ENCODE results near the gene OR1A1.
"Not testable (repeated sequence)": the region's sequence is repeated elsewhere in the genome, so short reads cannot be mapped to it uniquely, and the experiment has no call there.

OR1A1 gene, protein sequence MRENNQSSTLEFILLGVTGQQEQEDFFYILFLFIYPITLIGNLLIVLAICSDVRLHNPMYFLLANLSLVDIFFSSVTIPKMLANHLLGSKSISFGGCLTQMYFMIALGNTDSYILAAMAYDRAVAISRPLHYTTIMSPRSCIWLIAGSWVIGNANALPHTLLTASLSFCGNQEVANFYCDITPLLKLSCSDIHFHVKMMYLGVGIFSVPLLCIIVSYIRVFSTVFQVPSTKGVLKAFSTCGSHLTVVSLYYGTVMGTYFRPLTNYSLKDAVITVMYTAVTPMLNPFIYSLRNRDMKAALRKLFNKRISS

DNA sequence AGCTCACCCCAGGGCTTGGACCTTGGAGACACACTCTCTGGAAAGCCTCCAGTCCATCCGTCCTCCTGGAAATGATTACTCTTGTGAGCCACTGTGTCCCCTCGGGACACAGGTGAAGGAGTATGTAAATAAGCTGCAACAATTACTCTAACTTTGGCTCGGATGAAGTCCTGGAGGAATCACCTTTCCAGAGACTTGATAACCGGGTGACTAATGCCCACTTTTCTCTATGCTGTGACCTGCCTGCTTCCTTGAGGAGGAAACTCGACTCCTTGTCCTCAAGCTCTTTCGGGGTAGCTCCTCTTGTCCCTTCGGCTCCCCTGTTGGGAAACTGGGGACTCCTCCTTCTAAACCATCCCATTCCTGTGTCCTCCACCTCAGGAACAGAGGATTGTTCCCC lies at the start of gene OR1A1:
OR1A1 (plus strand) TSS at position 301 of the 400 bp plus-strand sequence. CDS start 7,954 bp downstream, outside the sequence.
- H3K36me3 ChIP-seq (ENCODE audit: insufficient read depth, low read depth, low read length): no peaks in the 10 kb centered on the region
- H3K9me3 ChIP-seq (ENCODE audit: insufficient read depth, low read depth, low read length): 0 out of 2 replicates have a peak, but pooled peaks cover 5% of the 10 kb centered on the region
- H3K4me3 ChIP-seq (ENCODE audit: low read length): no peak within 1 kb of the TSS
- H3K9ac ChIP-seq (ENCODE audit: low read depth, low read length): no peak within 1 kb of the TSS
- H3K27me3 ChIP-seq (ENCODE audit: insufficient read depth, low read length): no peaks in the 10 kb centered on the region
- H3K4me1 ChIP-seq (ENCODE audit: insufficient read depth, low read length): no peaks in the 10 kb centered on the region
- no peak within 1 kb of the TSS for H3K27ac ChIP-seq (ENCODE audit: low read length)

DNA sequence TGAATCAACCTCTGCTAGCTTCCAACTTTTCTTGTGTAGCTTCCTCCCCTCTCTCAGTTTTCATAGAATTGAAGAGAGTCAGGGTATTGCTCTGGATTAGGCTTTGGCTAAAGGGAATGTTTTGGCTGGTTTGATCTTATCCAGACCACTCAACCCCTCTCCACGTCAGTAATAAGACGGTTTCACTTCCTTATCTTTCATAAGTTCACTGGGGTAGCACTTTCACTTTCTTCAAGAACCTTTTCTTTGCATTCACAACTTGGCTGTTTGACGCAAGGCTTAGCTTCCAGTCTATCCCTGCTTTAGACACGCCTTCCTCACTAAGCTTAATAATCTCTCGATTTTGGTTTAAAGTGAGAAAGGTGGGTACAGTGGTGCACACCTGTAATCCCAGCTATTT lies 39.9 kb upstream of the OR1A1 start:
- H3K9ac ChIP-seq (ENCODE audit: low read depth, low read length): no peak overlapping the region
- no peak overlapping the region for H3K27ac ChIP-seq (ENCODE audit: low read length)
- no peaks in the 10 kb centered on the region for H3K27me3 ChIP-seq (ENCODE audit: insufficient read depth, low read length)

DNA sequence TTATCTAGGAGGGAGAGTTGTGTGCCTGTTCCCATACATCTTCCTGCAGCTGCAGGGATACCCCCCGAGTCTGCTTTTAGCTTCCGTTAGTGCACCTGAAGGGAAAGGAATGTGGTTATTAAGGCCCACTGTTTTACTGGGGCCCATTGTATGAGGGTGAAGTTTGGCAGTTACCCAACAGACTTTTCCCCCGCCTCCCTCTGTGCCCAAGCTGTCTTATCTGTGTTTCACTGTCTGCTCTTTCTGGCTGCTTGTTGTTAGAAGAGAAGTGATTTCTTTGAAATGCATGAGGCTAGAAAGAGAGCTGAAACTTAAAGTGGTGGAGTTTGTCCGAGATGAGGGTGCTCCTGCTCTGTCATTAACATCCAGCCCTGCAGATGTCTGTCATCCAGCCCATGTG lies 17.5 kb upstream of the OR1A1 start:
- no peaks in the 10 kb centered on the region for H3K27me3 ChIP-seq (ENCODE audit: insufficient read depth, low read length)
- no peaks in the 10 kb centered on the region for H3K4me1 ChIP-seq (ENCODE audit: insufficient read depth, low read length)
- H3K36me3 ChIP-seq (ENCODE audit: insufficient read depth, low read depth, low read length): no peaks in the 10 kb centered on the region
- H3K4me3 ChIP-seq (ENCODE audit: low read length): no peak overlapping the region
- H3K9ac ChIP-seq (ENCODE audit: low read depth, low read length): no peak overlapping the region
- H3K9me3 ChIP-seq (ENCODE audit: insufficient read depth, low read depth, low read length): no peaks in the 10 kb centered on the region
- H3K27ac ChIP-seq (ENCODE audit: low read length): no peak overlapping the region

More for the DNA sequence above, 39.9 kb upstream of the OR1A1 start:
- Histone ChIP-seq H3K9me3 (ENCODE audit: insufficient read depth, low read depth, low read length) (peaks cover 16% of the 10 kb centered on the region), H3K4me1 (ENCODE audit: insufficient read depth, low read length) (no peaks in the 10 kb centered on the region; the same call in 1 of the 2 replicates), H3K4me3 (ENCODE audit: low read length) (no peak overlapping the region), H3K36me3 (ENCODE audit: insufficient read depth, low read depth, low read length) (no peaks in the 10 kb centered on the region)

DNA sequence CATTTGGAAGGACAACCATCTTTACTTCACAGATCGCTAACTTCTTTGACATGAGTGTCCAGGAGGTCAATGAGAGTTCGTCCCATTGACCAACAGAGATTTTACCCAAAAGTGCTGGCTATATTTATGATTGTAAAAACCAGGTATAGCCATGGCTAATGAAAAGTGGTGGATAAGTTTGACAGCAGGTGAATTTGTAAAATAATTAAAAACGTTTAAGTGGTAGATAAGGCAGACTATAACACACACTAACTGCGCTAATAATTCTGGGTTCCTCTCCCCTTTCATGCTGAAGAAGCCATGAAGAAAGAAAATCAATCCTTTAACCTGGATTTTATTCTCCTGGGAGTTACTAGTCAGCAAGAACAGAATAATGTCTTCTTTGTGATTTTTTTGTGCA lies 10.2 kb upstream of the OR1A1 start, which contains the start of gene OR1A2:
OR1A2 (plus strand) TSS at position 301 of the 400 bp plus-strand sequence; CDS start at position 301, 0 bp downstream.
- H3K36me3 ChIP-seq (ENCODE audit: insufficient read depth, low read depth, low read length): no peaks in the 10 kb centered on the region
- H3K27me3 ChIP-seq (ENCODE audit: insufficient read depth, low read length): no peaks in the 10 kb centered on the region

DNA sequence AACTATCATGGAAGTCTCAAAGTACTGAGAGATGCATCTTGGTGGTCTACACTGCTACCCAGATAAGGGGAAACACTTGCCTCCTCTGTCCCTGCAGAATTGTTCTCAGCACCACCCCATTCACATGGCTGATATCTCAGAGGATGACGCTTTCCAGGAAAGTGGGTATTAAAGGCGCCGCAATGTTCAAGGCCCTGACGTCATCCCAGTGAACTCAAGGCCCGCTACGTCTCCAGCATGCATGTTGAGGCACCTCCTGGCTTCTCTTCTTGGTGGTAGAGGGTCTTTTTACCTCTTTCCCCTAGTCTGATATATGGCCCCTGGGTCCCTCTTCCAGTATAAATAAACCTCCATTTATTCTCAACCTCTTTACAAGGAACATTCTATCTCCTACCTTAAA lies 1.0 kb downstream of the OR1A1 start:
- no peak overlapping the region for H3K4me3 ChIP-seq (ENCODE audit: low read length)
- no peaks in the 10 kb centered on the region for H3K27me3 ChIP-seq (ENCODE audit: insufficient read depth, low read length)
- no peak overlapping the region for H3K27ac ChIP-seq (ENCODE audit: low read length)
- H3K36me3 ChIP-seq (ENCODE audit: insufficient read depth, low read depth, low read length): no peaks in the 10 kb centered on the region
- H3K9ac ChIP-seq (ENCODE audit: low read depth, low read length): no peak overlapping the region
- no peaks in the 10 kb centered on the region for H3K9me3 ChIP-seq (ENCODE audit: insufficient read depth, low read depth, low read length)
- no peaks in the 10 kb centered on the region for H3K4me1 ChIP-seq (ENCODE audit: insufficient read depth, low read length)

More for the DNA sequence above, 10.2 kb upstream of the OR1A1 start, which contains the start of gene OR1A2:
- H3K9me3 ChIP-seq (ENCODE audit: insufficient read depth, low read depth, low read length): peaks cover 8% of the 10 kb centered on the region; the same call in 1 of the 2 replicates
- H3K9ac ChIP-seq (ENCODE audit: low read depth, low read length): no peak within 1 kb of the TSS
- H3K4me1 ChIP-seq (ENCODE audit: insufficient read depth, low read length): no peaks in the 10 kb centered on the region
- H3K27ac ChIP-seq (ENCODE audit: low read length): no peak within 1 kb of the TSS
- no peak within 1 kb of the TSS for H3K4me3 ChIP-seq (ENCODE audit: low read length)

DNA sequence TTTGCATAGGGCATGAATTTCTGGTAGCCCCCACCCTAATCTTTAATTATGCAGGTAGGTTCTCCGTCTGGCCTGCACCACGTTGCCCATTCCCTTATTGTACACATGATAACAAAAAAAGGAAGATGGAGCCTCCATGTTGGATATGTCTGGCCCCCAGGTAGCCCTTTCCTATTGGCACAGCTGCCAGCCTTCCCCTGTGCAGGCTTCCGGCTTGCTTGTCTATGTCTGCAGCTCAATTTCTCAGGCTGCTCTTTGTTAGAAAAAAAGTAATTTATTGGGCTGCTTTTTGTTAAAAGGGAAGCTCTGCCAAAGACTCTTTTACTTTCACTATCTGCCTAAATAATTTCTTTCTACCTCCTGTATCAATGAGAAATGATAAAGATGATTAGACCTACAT lies 5.5 kb downstream of the OR1A1 start:
- no peak overlapping the region for H3K27ac ChIP-seq (ENCODE audit: low read length)
- no peak overlapping the region for H3K4me3 ChIP-seq (ENCODE audit: low read length)
- H3K4me1 ChIP-seq (ENCODE audit: insufficient read depth, low read length): no peaks in the 10 kb centered on the region
- H3K9me3 ChIP-seq (ENCODE audit: insufficient read depth, low read depth, low read length): no peaks in the 10 kb centered on the region; the same call in 1 of the 2 replicates
- no peaks in the 10 kb centered on the region for H3K36me3 ChIP-seq (ENCODE audit: insufficient read depth, low read depth, low read length)
- H3K27me3 ChIP-seq (ENCODE audit: insufficient read depth, low read length): no peaks in the 10 kb centered on the region
- no peak overlapping the region for H3K9ac ChIP-seq (ENCODE audit: low read depth, low read length)

DNA sequence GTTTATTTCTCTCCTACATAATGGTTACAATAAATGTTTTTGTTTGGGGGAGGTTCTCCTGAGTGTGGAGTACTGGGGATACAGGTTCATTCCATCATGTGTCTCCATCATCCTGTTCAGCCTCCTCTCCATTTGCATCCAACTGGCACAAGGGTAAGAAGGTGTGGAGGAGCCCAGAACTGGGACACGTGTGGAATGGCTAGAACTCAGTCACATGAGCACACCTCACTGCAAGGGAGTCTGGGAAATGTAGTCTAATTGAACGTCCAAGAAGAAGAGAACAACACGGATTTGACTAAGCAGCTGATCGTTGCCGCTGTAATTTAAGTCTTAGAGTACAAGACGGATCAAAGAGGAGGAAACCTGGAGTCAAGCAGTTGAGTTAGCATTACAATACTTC lies 6.1 kb downstream of the OR1A1 start:
- Histone ChIP-seq H3K4me3 (ENCODE audit: low read length) (no peak overlapping the region), H3K27me3 (ENCODE audit: insufficient read depth, low read length) (no peaks in the 10 kb centered on the region), H3K9me3 (ENCODE audit: insufficient read depth, low read depth, low read length) (no peaks in the 10 kb centered on the region; the same call in 1 of the 2 replicates), H3K27ac (ENCODE audit: low read length) (no peak overlapping the region), H3K36me3 (ENCODE audit: insufficient read depth, low read depth, low read length) (no peaks in the 10 kb centered on the region), H3K9ac (ENCODE audit: low read depth, low read length) (no peak overlapping the region), H3K4me1 (ENCODE audit: insufficient read depth, low read length) (no peaks in the 10 kb centered on the region)

DNA sequence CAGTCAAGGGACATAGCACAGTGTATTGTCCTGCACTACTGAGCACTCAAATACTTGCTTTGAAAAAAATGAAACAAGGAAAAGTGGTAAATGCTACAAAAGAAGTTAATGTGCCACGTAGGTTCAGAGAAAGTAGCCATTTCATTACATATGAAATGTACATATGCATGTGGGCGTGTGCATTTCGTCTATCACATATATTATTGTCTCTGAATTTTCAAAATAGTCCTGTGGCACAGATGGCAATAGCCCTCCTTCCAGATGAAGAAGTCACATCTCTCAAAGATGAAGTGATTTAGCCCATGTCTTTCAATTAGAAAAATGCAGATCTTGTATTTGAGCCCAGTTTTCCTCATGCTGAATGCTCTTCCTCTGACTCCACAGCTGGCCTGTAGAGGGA lies 12.5 kb downstream of the OR1A1 start:
- not testable (repeated sequence) for H3K9me3 ChIP-seq (ENCODE audit: insufficient read depth, low read depth, low read length); H3K27me3 ChIP-seq (ENCODE audit: insufficient read depth, low read length); H3K4me1 ChIP-seq (ENCODE audit: insufficient read depth, low read length); H3K4me3 ChIP-seq (ENCODE audit: low read length); H3K27ac ChIP-seq (ENCODE audit: low read length); H3K9ac ChIP-seq (ENCODE audit: low read depth, low read length); H3K36me3 ChIP-seq (ENCODE audit: insufficient read depth, low read depth, low read length)

DNA sequence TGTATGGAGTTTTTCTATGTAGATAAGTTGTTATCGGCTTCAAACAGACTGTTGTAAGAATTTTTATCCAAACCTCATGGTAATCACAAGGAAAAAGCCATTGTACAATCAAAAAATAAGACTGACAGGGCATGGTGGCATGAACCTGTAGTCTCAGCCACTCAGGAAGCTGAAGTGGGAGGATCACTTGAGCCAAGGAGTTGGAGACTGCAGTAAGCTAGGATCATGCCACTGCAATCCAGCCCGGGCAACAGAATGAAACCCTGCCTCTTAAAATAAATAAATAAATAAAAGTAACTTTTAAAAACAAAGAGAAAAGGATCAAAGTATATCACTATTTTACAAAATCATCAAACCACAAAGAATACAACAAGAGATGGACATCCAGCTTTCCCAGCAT lies 14.4 kb downstream of the OR1A1 start:
- H3K9me3 ChIP-seq (ENCODE audit: insufficient read depth, low read depth, low read length): no peaks in the 10 kb centered on the region; the same call in 1 of the 2 replicates
- H3K27ac ChIP-seq (ENCODE audit: low read length): no peak overlapping the region

DNA sequence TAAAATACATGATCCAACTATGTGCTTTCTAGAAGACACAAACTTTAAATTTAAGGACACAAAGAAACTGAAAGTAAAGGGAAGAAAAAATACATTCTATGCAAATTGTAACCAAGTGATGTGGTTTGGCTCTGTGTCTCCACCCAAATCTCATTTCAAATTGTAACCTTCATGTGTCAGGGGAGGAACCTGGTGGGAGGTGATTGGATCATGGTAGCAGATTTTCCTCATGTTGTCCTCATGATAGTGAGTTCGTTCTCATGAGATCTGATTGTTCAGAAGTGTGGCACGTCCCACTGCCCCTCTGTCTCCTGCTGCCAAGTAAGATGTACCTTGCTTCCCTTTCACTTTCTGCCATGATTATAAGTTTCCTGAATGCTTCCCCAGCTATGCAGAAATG lies 15.0 kb downstream of the OR1A1 start:
- no peaks in the 10 kb centered on the region for H3K9me3 ChIP-seq (ENCODE audit: insufficient read depth, low read depth, low read length)
- no peaks in the 10 kb centered on the region for H3K4me1 ChIP-seq (ENCODE audit: insufficient read depth, low read length)
- H3K27ac ChIP-seq (ENCODE audit: low read length): no peak overlapping the region
- no peak overlapping the region for H3K9ac ChIP-seq (ENCODE audit: low read depth, low read length)
- no peak overlapping the region for H3K4me3 ChIP-seq (ENCODE audit: low read length)
- H3K27me3 ChIP-seq (ENCODE audit: insufficient read depth, low read length): no peaks in the 10 kb centered on the region
- H3K36me3 ChIP-seq (ENCODE audit: insufficient read depth, low read depth, low read length): no peaks in the 10 kb centered on the region

More for the DNA sequence above, 14.4 kb downstream of the OR1A1 start:
- no peaks in the 10 kb centered on the region for H3K4me1 ChIP-seq (ENCODE audit: insufficient read depth, low read length)
- no peak overlapping the region for H3K9ac ChIP-seq (ENCODE audit: low read depth, low read length)
- H3K4me3 ChIP-seq (ENCODE audit: low read length): no peak overlapping the region
- H3K36me3 ChIP-seq (ENCODE audit: insufficient read depth, low read depth, low read length): no peaks in the 10 kb centered on the region
- H3K27me3 ChIP-seq (ENCODE audit: insufficient read depth, low read length): no peaks in the 10 kb centered on the region

DNA sequence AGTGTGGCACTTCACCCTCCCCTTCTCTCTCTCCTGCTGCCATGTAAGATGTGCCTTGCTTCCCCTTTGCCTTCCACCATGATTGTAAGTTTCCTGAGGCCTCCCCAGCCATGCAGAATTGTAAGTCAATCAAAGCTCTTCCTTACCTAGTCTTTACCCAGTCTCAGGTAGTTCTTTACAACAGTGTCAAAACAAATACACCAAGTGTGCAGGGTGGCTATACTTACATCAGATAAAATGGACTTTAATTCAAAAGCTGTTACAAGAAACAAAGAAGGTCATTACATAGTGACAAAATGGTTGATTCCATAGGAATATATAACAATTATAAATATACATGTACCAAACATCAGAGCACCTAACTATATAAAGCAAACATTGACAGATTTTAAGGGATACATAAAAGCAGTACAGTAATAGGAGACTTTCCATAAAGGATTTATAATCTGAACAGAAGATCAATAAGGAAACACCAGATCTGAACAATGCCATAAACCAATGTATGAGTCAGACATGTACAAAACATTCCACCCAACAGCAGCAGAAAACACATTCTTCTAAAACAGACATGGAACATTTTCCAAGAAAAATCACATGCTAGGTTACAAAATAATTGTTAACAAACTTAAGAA lies 17.4 kb downstream of the OR1A1 start:
- H3K4me1 ChIP-seq (ENCODE audit: insufficient read depth, low read length); H3K27ac ChIP-seq (ENCODE audit: low read length); H3K27me3 ChIP-seq (ENCODE audit: insufficient read depth, low read length); H3K4me3 ChIP-seq (ENCODE audit: low read length); H3K9ac ChIP-seq (ENCODE audit: low read depth, low read length); H3K9me3 ChIP-seq (ENCODE audit: insufficient read depth, low read depth, low read length); H3K36me3 ChIP-seq (ENCODE audit: insufficient read depth, low read depth, low read length): not testable (repeated sequence)

DNA sequence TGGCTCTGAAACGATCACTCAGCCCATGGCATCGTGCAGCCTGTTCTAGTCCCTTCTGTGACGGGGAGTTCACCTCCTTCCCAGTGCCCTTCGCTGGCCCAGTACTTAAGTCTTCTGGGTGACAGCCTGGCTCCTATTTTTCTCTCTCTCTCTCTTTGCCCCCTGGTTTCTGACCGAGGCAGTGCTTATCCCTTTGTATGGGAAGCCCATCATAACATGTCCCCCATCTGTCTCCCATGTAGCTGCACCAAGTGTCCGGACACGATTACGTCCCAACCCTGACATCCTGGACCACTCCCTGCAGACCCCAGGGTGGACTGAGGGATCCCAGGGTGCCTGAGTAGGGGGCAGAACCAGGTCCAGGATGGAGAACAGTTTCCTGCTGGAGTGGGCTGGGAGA lies 24.8 kb downstream of the OR1A1 start:
- not testable (repeated sequence) for H3K36me3 ChIP-seq (ENCODE audit: insufficient read depth, low read depth, low read length); H3K9me3 ChIP-seq (ENCODE audit: insufficient read depth, low read depth, low read length); H3K4me1 ChIP-seq (ENCODE audit: insufficient read depth, low read length); H3K27ac ChIP-seq (ENCODE audit: low read length); H3K27me3 ChIP-seq (ENCODE audit: insufficient read depth, low read length); H3K9ac ChIP-seq (ENCODE audit: low read depth, low read length); H3K4me3 ChIP-seq (ENCODE audit: low read length)

All from iPS-20b (cell line).